Mucosa of descending colon (tissue), 3 donors: ENCODE measurements around the gene ACTR1A. TPM values are rescaled to one million over a fixed set of nuclear protein-coding genes. Genes with fewer than 3 reads are reported as not detected.

Experiments
- ATAC-seq: fragments of 200-7000 bp; cut with Tn5 transposase; one replicate; pipeline ENCODE4 v1.9.1; 2020; ENCODE audit warnings: mild to moderate bottlenecking, moderate library complexity
- DNase-seq, 3 donors: peaks; one replicate each; pipeline ENCODE4 v3.0.0-alpha.2; 2020
- H3K36me3 ChIP-seq: fragments of 200-600 bp; one replicate; pipeline ENCODE4 v1.8.0; 2021; ENCODE audit warnings: low read depth, mild to moderate bottlenecking
- H3K4me1 ChIP-seq: fragments of 200-600 bp; one replicate; pipeline ENCODE4 v1.8.0; 2021; ENCODE audit warnings: low read depth, mild to moderate bottlenecking
- H3K4me3 ChIP-seq: fragments of 200-600 bp; one replicate; pipeline ENCODE4 v1.8.0; 2021; ENCODE audit warnings: mild to moderate bottlenecking
- H3K9me3 ChIP-seq: fragments of 200-600 bp; one replicate; pipeline ENCODE4 v1.8.0; 2021; ENCODE audit warnings: mild to moderate bottlenecking
- CTCF ChIP-seq: fragments of 200-600 bp; IDR thresholded peaks from one replicate; pipeline ENCODE4 v1.8.0; 2022; ENCODE audit warnings: antibody characterized with exemption, mild to moderate bottlenecking
- intact Hi-C, 2 donors: fragments of 100-400 bp; cut with DNase I in 1 of 2; cut with micrococcal nuclease in 1 of 2; formaldehyde crosslinking; loops; one replicate each; pipeline versions ENCODE4 v1.11.0 to v1.11.1; 2022; cut with DNase I, micrococcal nuclease
- total RNA-seq, 3 donors: library from RNA; stranded (reverse); fragmentation: NEBNext Ultra II Directional in 2 of 3; extraction: Animal tissue kit (Norgen Biotek cat#: 25700) in 2 of 3; gene quantifications; one replicate each; pipeline versions ENCODE4 v1.2.1 to v1.2.4, GENCODE V29; 2021 to 2023
- donor health status: DM: no; HTN: no; CAD: no; lungs with moderate emphysema.
- donor health status: DM: no; HTN: no; CAD: no.
- donor health status: DM: no; HTN: yes; CAD: no.

ACTR1A gene
- total RNA-seq, 3 donors from 2014 or later = 70.6 to 121 (median 77.7) TPM

- DNase-seq (no peak), ATAC-seq (no peak)
- H3K4me3 ChIP-seq = no peak overlapping the region
- peaks cover 8% of the 10 kb centered on the region for H3K4me1 ChIP-seq
- no peak for TF ChIP-seq CTCF
- H3K36me3 ChIP-seq = peaks cover 7% of the 10 kb centered on the region
- intact Hi-C loops = no loop called here
- H3K9me3 ChIP-seq = no peaks in the 10 kb centered on the region
Observed at GRCh38 chr10:102492344-102492939, 10.1 kb downstream of the ACTR1A start.

GRCh38 chr10:102491136-102491535, 11.4 kb downstream of the ACTR1A start:
- ATAC-seq = no peak
- Histone ChIP-seq H3K36me3 (peaks cover 11% of the 10 kb centered on the region), H3K4me1 (no peaks in the 10 kb centered on the region)

GRCh38 chr10:102485093-102485784, 17.3 kb downstream of the ACTR1A start:
- ATAC-seq = no peak
- intact Hi-C loops = no loop called here

More at GRCh38 chr10:102491136-102491535, 11.4 kb downstream of the ACTR1A start:
- no peak for DNase-seq
- no peaks in the 10 kb centered on the region for H3K9me3 ChIP-seq
- TF ChIP-seq CTCF = no peak
- intact Hi-C loops = no loop called here
- no peak overlapping the region for H3K4me3 ChIP-seq

GRCh38 chr10:102484021-102484420, 18.5 kb downstream of the ACTR1A start:
- Histone ChIP-seq H3K4me3 (no peak overlapping the region), H3K9me3 (no peaks in the 10 kb centered on the region), H3K4me1 (no peaks in the 10 kb centered on the region), H3K36me3 (peaks cover 33% of the 10 kb centered on the region)
- intact Hi-C loops = no loop called here
- no peak for TF ChIP-seq CTCF
- no peak for ATAC-seq
- DNase-seq = peak in 1 of 3 donors; percentile 27

More at GRCh38 chr10:102485093-102485784, 17.3 kb downstream of the ACTR1A start:
- peaks cover 33% of the 10 kb centered on the region for H3K36me3 ChIP-seq
- peak in 1 of 3 donors; percentile 19 for DNase-seq
- no peak overlapping the region for H3K4me3 ChIP-seq
- no peaks in the 10 kb centered on the region for H3K9me3 ChIP-seq
- no peak for TF ChIP-seq CTCF
- no peaks in the 10 kb centered on the region for H3K4me1 ChIP-seq

GRCh38 chr10:102480396-102480795, 22.1 kb downstream of the ACTR1A start:
- intact Hi-C loops = no loop called here
- Histone ChIP-seq H3K4me1 (no peaks in the 10 kb centered on the region), H3K9me3 (no peaks in the 10 kb centered on the region), H3K4me3 (no peak overlapping the region), H3K36me3 (peaks cover 22% of the 10 kb centered on the region)
- DNase-seq (peak in 1 of 3 donors; percentile 42), ATAC-seq (no peak)
- no peak for TF ChIP-seq CTCF
